Measurements from ENCODE around the gene DACT3. TPM values are rescaled to one million over a fixed set of nuclear protein-coding genes. Genes with fewer than 3 reads are reported as not detected.

DACT3 gene
- total RNA-seq, 2 experiments from 2014 or later: 0.31 to 0.42 TPM

Small RNA genes within 50 kb of the gene (microRNA-seq; reads per million reads assigned to microRNA genes)
- 0.84 reads per million for gene MIR320E (ENCODE audit: borderline microRNAs expressed, borderline replicate concordance)

Other genes starting within 250 kb of the DACT3 start
- not detected for gene CCDC8, start 247.6 kb downstream of the DACT3 start, total RNA-seq
- not detected for gene PNMA8C, start 232.2 kb downstream of the DACT3 start, total RNA-seq
- gene PNMA8A, start 189.6 kb downstream of the DACT3 start, total RNA-seq: not detected
- under 1 TPM; 0.06 to 0.07 TPM for gene PNMA8B, start 165.3 kb downstream of the DACT3 start, total RNA-seq
- gene CALM3, start 59.9 kb downstream of the DACT3 start, total RNA-seq: 100 to 1,000 TPM; 700 to 784 TPM
- gene PTGIR, start 36.1 kb downstream of the DACT3 start, total RNA-seq: 10 to 100 TPM; 14.0 to 14.7 TPM
- gene GNG8, start 25.0 kb downstream of the DACT3 start, total RNA-seq: not detected
- gene PRKD2, start 55.9 kb upstream of the DACT3 start, total RNA-seq: 100 to 1,000 TPM; 175 to 178 TPM
- 10 to 100 TPM; 16.9 to 20.5 TPM for gene FKRP, start 84.9 kb upstream of the DACT3 start, total RNA-seq
- 10 to 100 TPM; 77.9 to 86.4 TPM for gene STRN4, start 85.3 kb upstream of the DACT3 start, total RNA-seq
- gene SLC1A5, start 127.4 kb upstream of the DACT3 start, total RNA-seq: 100 to 1,000 TPM; 104 to 108 TPM
- gene AP2S1, start 189.7 kb upstream of the DACT3 start, total RNA-seq: 100 to 1,000 TPM; 130 to 136 TPM
- gene ARHGAP35, start 199.8 kb upstream of the DACT3 start, total RNA-seq: 10 to 100 TPM; 24.7 to 25.5 TPM

Measured in activated CD4-positive, alpha-beta T cell treated with anti-CD3 and anti-CD28 coated beads, Interleukin-2, amount 10 ng/mL, durations not matched to agents 7 days and 5 days (primary cell).